K562 (cell line): ENCODE data around the gene DGKB. TPM values are rescaled to one million over a fixed set of nuclear protein-coding genes. Genes with fewer than 3 reads are reported as not detected.

Source experiments
- ATAC-seq: fragments of 200-7000 bp; cut with Tn5 transposase; 3 replicates; pipeline ENCODE4 v1.9.1; 2020; ENCODE audit warnings: moderate library complexity
- BruUV-seq: library from RNA; stranded (reverse); fragments of 400-500 nt; replicated peaks from 2 replicates; lab custom pipeline; 2021; lab: Mats Ljungman, UMichigan
- CTCF ChIA-PET: fragments of 300-600 bp; formaldehyde crosslinking; extraction: SDS; loops from one replicate; lab custom pipeline; 2021; ENCODE audit warnings: low intra/inter-chr PET ratio; lab: Yijun Ruan, JAX
- POLR2A ChIA-PET: fragments of 300-600, 350-650 bp; sonication (Branson Sonifier 250); formaldehyde crosslinking; extraction: SDS; loops from one replicate; lab custom pipeline; 2021; ENCODE audit warnings: antibody characterized with exemption, inconsistent platforms; lab: Yijun Ruan, JAX
- DNase-seq, 4 experiments: peaks; one replicate each; pipeline versions ENCODE4 v3.0.0 to v3.0.0-alpha.2; 2011 to 2018; ENCODE audit warnings: low spot score in 3 of 4, mixed read lengths in 3 of 4; ENCODE audit errors: extremely low read depth in 1 of 4
- FAIRE-seq: peaks from 2 replicates; lab custom pipeline; 2011; peaks lifted over from hg19 to GRCh38; lab: Jason Lieb, UNC
- H2AFZ ChIP-seq: 2 replicates; pipeline ENCODE4 v1.6.0; 2011; ENCODE audit warnings: low read depth, low read length, control low read depth, inconsistent platforms
- H3K27ac ChIP-seq: fragments of 200-600 bp; 3 replicates; pipeline ENCODE4 v1.8.0; 2011; ENCODE audit warnings: low read depth, mild to moderate bottlenecking, control low read depth, inconsistent platforms, low read length, moderate library complexity, mixed read lengths; ENCODE audit errors: extremely low read depth
- H3K27me3 ChIP-seq, 2 experiments: fragments of 300-600 bp in 1 of 2; 2 replicates in 1 of 2; 3 replicates in 1 of 2; pipeline versions ENCODE4 v1.6.0 to v1.8.0; 2011; ENCODE audit warnings: inconsistent platforms in 2 of 2, low read length in 2 of 2, mild to moderate bottlenecking in 1 of 2, mixed read lengths in 1 of 2, moderate library complexity in 1 of 2; ENCODE audit not compliant: control insufficient read depth in 2 of 2, insufficient read depth in 2 of 2
- H3K36me3 ChIP-seq: fragments of 300-600 bp; 3 replicates; pipeline ENCODE4 v1.8.0; 2011; ENCODE audit warnings: mild to moderate bottlenecking, low read length, inconsistent platforms; ENCODE audit not compliant: control insufficient read depth, insufficient read depth
- H3K4me1 ChIP-seq, 2 experiments: fragments of 200-600 bp in 1 of 2; replicated peaks in 1 of 2; 2 replicates in 1 of 2; 3 replicates in 1 of 2; pipeline versions ENCODE4 v1.5.1 to v1.8.0; 2011; ENCODE audit warnings: inconsistent platforms in 2 of 2, low read length in 2 of 2, mild to moderate bottlenecking in 1 of 2, mixed read lengths in 1 of 2, moderate library complexity in 1 of 2; ENCODE audit not compliant: control insufficient read depth in 2 of 2, insufficient read depth in 2 of 2
- H3K4me2 ChIP-seq: 2 replicates; pipeline ENCODE4 v1.6.1; 2011; ENCODE audit warnings: low read length, control low read depth, inconsistent platforms, mixed read lengths; ENCODE audit not compliant: insufficient read depth
- H3K4me3 ChIP-seq: fragments of 200-600 bp; sonication (generic), shearing (Covaris generic); 2 replicates; pipeline ENCODE4 v1.5.1; 2016; ENCODE audit warnings: control low read depth, inconsistent platforms
- H3K79me2 ChIP-seq: fragments of 200-600 bp; 3 replicates; pipeline ENCODE4 v1.8.0; 2011; ENCODE audit warnings: low read length, inconsistent platforms; ENCODE audit not compliant: control insufficient read depth, insufficient read depth
- H3K9ac ChIP-seq, 2 experiments: 2 replicates each; pipeline versions ENCODE4 v1.6.0 to v1.6.1; 2011; ENCODE audit warnings: low read depth in 2 of 2, low read length in 2 of 2, control low read depth in 1 of 2, inconsistent platforms in 1 of 2, mild to moderate bottlenecking in 1 of 2, mixed read lengths in 1 of 2; ENCODE audit not compliant: insufficient read depth in 1 of 2
- H3K9me1 ChIP-seq: one replicate; pipeline ENCODE4 v1.6.0; 2011; ENCODE audit warnings: inconsistent platforms, mild to moderate bottlenecking, low read length, moderate library complexity; ENCODE audit not compliant: control insufficient read depth, insufficient read depth
- H3K9me3 ChIP-seq: replicated peaks from 2 replicates; pipeline ENCODE4 v1.5.1; 2011; ENCODE audit warnings: low read depth, low read length, inconsistent platforms; ENCODE audit not compliant: control insufficient read depth, insufficient read depth
- H4K20me1 ChIP-seq: replicated peaks from 2 replicates; pipeline ENCODE4 v1.6.1; 2011; ENCODE audit warnings: low read length, inconsistent platforms, mixed read lengths; ENCODE audit not compliant: control insufficient read depth, insufficient read depth
- ADNP ChIP-seq: fragments of 200-800 bp; sonication (Bioruptor generic); IDR thresholded peaks from 2 replicates; pipeline ENCODE4 v1.6.1; 2016; ENCODE audit warnings: missing genetic modification characterization, missing compliant biosample characterization
- CBX3 ChIP-seq, 2 experiments: IDR thresholded peaks; 1 replicate in 1 of 2; 2 replicates in 1 of 2; pipeline ENCODE4 v1.6.1; 2012; ENCODE audit warnings: inconsistent platforms in 2 of 2, low read length in 2 of 2, borderline replicate concordance in 1 of 2, control low read depth in 1 of 2
- FOSL1 ChIP-seq: fragments of 200-800 bp; sonication (Bioruptor generic); conservative IDR thresholded peaks from 2 replicates; pipeline ENCODE4 v1.6.1; 2016; ENCODE audit warnings: missing genetic modification characterization, missing compliant biosample characterization
- FUS ChIP-seq: fragments of 200-400 bp; formaldehyde crosslinking; optimal IDR thresholded peaks from 2 replicates; pipeline ENCODE3; 2017; ENCODE audit warnings: low read depth, low read length
- HMG20B ChIP-seq: fragments of 250-450 bp; sonication (Bioruptor Pico); IDR thresholded peaks from 2 replicates; pipeline ENCODE4 v1.5.0; 2021; ENCODE audit warnings: mild to moderate bottlenecking
- IFI16 ChIP-seq: fragments of 250-450 bp; sonication (Bioruptor Pico); IDR thresholded peaks from 2 replicates; pipeline ENCODE4 v2.1.2; 2022; ENCODE audit warnings: mild to moderate bottlenecking, inconsistent platforms
- KLF13 ChIP-seq: fragments of 450-650 bp; IDR thresholded peaks from 2 replicates; pipeline ENCODE4 v1.6.1; 2016; ENCODE audit warnings: missing genetic modification characterization, low read depth, mild to moderate bottlenecking, missing compliant biosample characterization, moderate library complexity, borderline replicate concordance
- NR3C1 ChIP-seq: sonication (generic); formaldehyde crosslinking; IDR thresholded peaks from 2 replicates; pipeline ENCODE4 v1.8.1; 2022; ENCODE audit warnings: missing genetic modification reagents
- PHB ChIP-seq: fragments of 250-450 bp; sonication (Bioruptor Pico); IDR thresholded peaks from 2 replicates; pipeline ENCODE4 v1.5.0; 2021
- SNIP1 ChIP-seq: fragments of 450-650 bp; IDR thresholded peaks from 2 replicates; pipeline ENCODE4 v1.7.1; 2017; ENCODE audit warnings: low read depth, mild to moderate bottlenecking
- STAT5A ChIP-seq: IDR thresholded peaks from 2 replicates; pipeline ENCODE4 v1.6.1; 2012; ENCODE audit warnings: low read length, inconsistent platforms, borderline replicate concordance
- ZNF282 ChIP-seq: sonication (generic); formaldehyde crosslinking; IDR thresholded peaks from 2 replicates; pipeline ENCODE4 v1.8.1; 2023; ENCODE audit warnings: missing genetic modification reagents
- ZNF354B ChIP-seq: fragments of 250-450 bp; sonication (Bioruptor Pico); IDR thresholded peaks from 2 replicates; pipeline ENCODE4 v1.4.0; 2020
- ZNF41 ChIP-seq: fragments of 250-450 bp; sonication (Bioruptor Pico); conservative IDR thresholded peaks from 2 replicates; pipeline ENCODE4 v1.4.0; 2020; ENCODE audit warnings: mild to moderate bottlenecking
- ZNF764 ChIP-seq: fragments of 250-450 bp; sonication (Bioruptor Pico); IDR thresholded peaks from 2 replicates; pipeline ENCODE4 v1.4.0; 2020; ENCODE audit warnings: low read depth, mild to moderate bottlenecking, moderate library complexity
- WGBS: fragments of 100-300 bp; shearing (Covaris generic); methylation state at CpG from one replicate; pipeline ENCODE4 v1.1.6; 2016; ENCODE audit warnings: low coverage, mixed read lengths; ENCODE audit not compliant: insufficient coverage; ENCODE audit errors: missing lambda C conversion rate; 5-methylcytosine and 5-hydroxymethylcytosine counted together
- in situ Hi-C: fragments of 300-500 bp; cut with MboI; formaldehyde crosslinking; loops from 4 replicates; pipeline ENCODE4 v1.15.0; 2018; ENCODE audit warnings: inconsistent platforms, mixed read lengths
- intact Hi-C: fragments of 100-400 bp; cut with micrococcal nuclease; formaldehyde crosslinking; loops from 2 replicates; pipeline ENCODE4 v1.14.2; 2022
- polyA plus RNA-seq, 8 experiments: library from polyadenylated mRNA; depleted of rRNA in 4 of 8; stranded (reverse) in 5 of 8; unstranded in 3 of 8; fragments of >200 nt; fragmentation: Nextera tagmentation in 2 of 8; fragmentation: Illumina TruSeq in 1 of 8; extraction: Ambion mirVana in 2 of 8; extraction: Trizol in 1 of 8; gene quantifications; 2 replicates each; pipeline versions ENCODE4 v1.2.1 to v1.2.3, GENCODE V29; 2011 to 2014; ENCODE audit warnings: inconsistent platforms in 1 of 8, missing spikeins in 1 of 8
- total RNA-seq, 7 experiments: library from RNA; depleted of rRNA in 6 of 7; stranded (reverse); fragments of >200 nt in 6 of 7; fragmentation: Illumina TruSeq in 2 of 7; extraction: Trizol in 2 of 7; gene quantifications; 2 replicates each; pipeline versions ENCODE4 v1.2.1 to v1.2.3, GENCODE V29; 2011 to 2021; ENCODE audit warnings: low replicate concordance in 1 of 7
- TF ChIP-seq, protein P1 (sequence below): fragments of 250-450 bp; sonication (Bioruptor Pico); IDR thresholded peaks from 2 replicates; pipeline ENCODE4 v1.4.0; 2020; ENCODE audit warnings: mild to moderate bottlenecking, moderate library complexity, borderline replicate concordance

The DGKB gene
- total and polyA plus RNA-seq, 9 of the 15 experiments (the other 6 are each of a cell fraction or from before 2014, with no cell fraction given) = 0.01 TPM; not detected in 8

DNA sequence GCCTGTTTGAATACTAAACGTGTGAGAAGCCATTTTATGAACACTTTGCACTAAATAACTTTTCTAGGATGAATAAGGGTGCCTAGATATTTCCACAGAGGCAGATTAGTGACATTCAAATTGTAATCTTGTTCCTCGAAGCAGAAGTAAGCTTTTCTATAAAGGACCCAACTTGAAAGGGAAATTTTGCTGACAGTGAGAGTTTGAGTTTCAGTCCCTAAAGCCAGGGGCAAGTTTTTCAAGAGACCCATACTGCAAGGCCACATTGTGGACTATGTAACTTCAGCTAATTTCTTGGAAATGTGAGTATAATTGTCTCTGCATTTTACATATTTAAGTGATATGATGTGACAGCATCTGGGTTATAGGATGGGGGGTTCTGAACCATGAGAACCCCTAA, 525.8 kb downstream of the DGKB start:
- H3K4me3 ChIP-seq = no peak overlapping the region
- TF ChIP-seq ZNF764 (CRISPR knock-in tag) (no peak), ZNF282 (CRISPR knock-in tag) (no peak), ADNP (tag) (no peak), STAT5A (no peak)
- 0% methylated on average over 2 of the region's 2 CpGs for WGBS
- no peaks in the 10 kb centered on the region for H3K27me3 ChIP-seq
- no peak overlapping the region for H2AFZ ChIP-seq
- H3K4me2 ChIP-seq = no peak overlapping the region
- H3K27ac ChIP-seq = no peak overlapping the region
- ChIA-PET POLR2A (no interaction called here), CTCF (no interaction called here)
- ATAC-seq (no peak), DNase-seq (no peak), FAIRE-seq (no peak)
- H3K79me2 ChIP-seq = no peaks in the 10 kb centered on the region
- BruUV-seq = no TSS peak
- no peak overlapping the region for H3K9ac ChIP-seq
- no peaks in the 10 kb centered on the region for H3K36me3 ChIP-seq
- no peaks in the 10 kb centered on the region for H3K4me1 ChIP-seq
- 0 out of 2 replicates have a peak, but pooled peaks cover 2% of the 10 kb centered on the region for H3K9me3 ChIP-seq
- in situ Hi-C loops = no loop called here
- intact Hi-C loops = no loop called here
- H3K9me1 ChIP-seq = no peaks in the 10 kb centered on the region
- no peaks in the 10 kb centered on the region for H4K20me1 ChIP-seq

DNA sequence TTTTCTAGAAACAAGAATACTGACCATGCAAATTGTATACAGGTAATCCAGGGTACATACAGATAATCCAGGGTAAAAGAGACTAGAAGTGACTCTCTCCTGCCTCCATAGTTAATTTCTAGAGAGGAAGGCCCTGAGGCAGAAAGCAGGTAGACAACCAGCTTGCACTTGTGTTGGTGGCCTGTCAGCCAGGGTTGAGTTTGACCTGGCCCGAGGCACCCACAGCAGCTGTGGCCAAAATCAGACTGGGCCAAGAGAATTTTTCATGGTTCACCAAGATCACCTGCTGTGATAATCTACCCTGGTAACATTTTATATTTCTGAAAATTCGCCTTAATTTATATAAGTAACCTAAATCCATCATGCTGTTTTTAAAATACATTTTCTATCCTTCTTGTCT, 526.6 kb downstream of the DGKB start:
- ChIA-PET POLR2A (no interaction called here), CTCF (no interaction called here)
- Histone ChIP-seq H3K79me2 (no peaks in the 10 kb centered on the region), H3K9me1 (no peaks in the 10 kb centered on the region), H3K4me3 (no peak overlapping the region), H3K27me3 (no peaks in the 10 kb centered on the region), H3K36me3 (no peaks in the 10 kb centered on the region), H3K4me2 (no peak overlapping the region), H2AFZ (no peak overlapping the region), H3K9me3 (0 out of 2 replicates have a peak, but pooled peaks cover 2% of the 10 kb centered on the region), H3K9ac (no peak overlapping the region), H4K20me1 (no peaks in the 10 kb centered on the region), H3K27ac (no peak overlapping the region), H3K4me1 (no peaks in the 10 kb centered on the region)
- no TSS peak for BruUV-seq
- 0% methylated on average over 2 of the region's 2 CpGs for WGBS
- in situ Hi-C loops = no loop called here
- no peak for TF ChIP-seq FOSL1 (tag)
- TF ChIP-seq HMG20B (CRISPR knock-in tag) = no peak
- no peak for TF ChIP-seq CBX3 (IDR thresholded peaks at IDR 0.05; ENCODE audit: borderline replicate concordance in 1 of 2, low read length in 2 of 2)
- TF ChIP-seq KLF13 (tag) = no peak
- no peak for TF ChIP-seq IFI16 (CRISPR knock-in tag)
- no peak for TF ChIP-seq SNIP1
- no peak for TF ChIP-seq ZNF41 (CRISPR knock-in tag)
- TF ChIP-seq FUS = no peak
- TF ChIP-seq, protein P1, sequence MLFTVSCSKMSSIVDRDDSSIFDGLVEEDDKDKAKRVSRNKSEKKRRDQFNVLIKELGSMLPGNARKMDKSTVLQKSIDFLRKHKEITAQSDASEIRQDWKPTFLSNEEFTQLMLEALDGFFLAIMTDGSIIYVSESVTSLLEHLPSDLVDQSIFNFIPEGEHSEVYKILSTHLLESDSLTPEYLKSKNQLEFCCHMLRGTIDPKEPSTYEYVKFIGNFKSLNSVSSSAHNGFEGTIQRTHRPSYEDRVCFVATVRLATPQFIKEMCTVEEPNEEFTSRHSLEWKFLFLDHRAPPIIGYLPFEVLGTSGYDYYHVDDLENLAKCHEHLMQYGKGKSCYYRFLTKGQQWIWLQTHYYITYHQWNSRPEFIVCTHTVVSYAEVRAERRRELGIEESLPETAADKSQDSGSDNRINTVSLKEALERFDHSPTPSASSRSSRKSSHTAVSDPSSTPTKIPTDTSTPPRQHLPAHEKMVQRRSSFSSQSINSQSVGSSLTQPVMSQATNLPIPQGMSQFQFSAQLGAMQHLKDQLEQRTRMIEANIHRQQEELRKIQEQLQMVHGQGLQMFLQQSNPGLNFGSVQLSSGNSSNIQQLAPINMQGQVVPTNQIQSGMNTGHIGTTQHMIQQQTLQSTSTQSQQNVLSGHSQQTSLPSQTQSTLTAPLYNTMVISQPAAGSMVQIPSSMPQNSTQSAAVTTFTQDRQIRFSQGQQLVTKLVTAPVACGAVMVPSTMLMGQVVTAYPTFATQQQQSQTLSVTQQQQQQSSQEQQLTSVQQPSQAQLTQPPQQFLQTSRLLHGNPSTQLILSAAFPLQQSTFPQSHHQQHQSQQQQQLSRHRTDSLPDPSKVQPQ (CRISPR knock-in tag) = no peak
- TF ChIP-seq PHB = no peak
- no peak for TF ChIP-seq NR3C1
- no peak for TF ChIP-seq ZNF354B (CRISPR knock-in tag)
- intact Hi-C loops = no loop called here
- ATAC-seq (no peak), FAIRE-seq (no peak), DNase-seq (no peak)
